DOHH2 (cell line): ENCODE measurements around the gene METTL2B.

Source experiments
- EZH2phosphoT487 ChIP-seq: fragments of 200-600 bp; sonication (generic); IDR thresholded peaks from 2 replicates; pipeline ENCODE4 v1.6.1; 2017; ENCODE audit warnings: borderline replicate concordance, mild to moderate bottlenecking, antibody characterized with exemption, low read length, moderate library complexity, mixed read lengths
- TF ChIP-seq, protein P1 (sequence below): fragments of 200-600 bp; sonication (generic); IDR thresholded peaks from one replicate; pipeline ENCODE4 v1.5.1; 2014; ENCODE audit warnings: antibody characterized with exemption, mild to moderate bottlenecking, low read depth, low read length; ENCODE audit not compliant: poor library complexity, severe bottlenecking

DNA sequence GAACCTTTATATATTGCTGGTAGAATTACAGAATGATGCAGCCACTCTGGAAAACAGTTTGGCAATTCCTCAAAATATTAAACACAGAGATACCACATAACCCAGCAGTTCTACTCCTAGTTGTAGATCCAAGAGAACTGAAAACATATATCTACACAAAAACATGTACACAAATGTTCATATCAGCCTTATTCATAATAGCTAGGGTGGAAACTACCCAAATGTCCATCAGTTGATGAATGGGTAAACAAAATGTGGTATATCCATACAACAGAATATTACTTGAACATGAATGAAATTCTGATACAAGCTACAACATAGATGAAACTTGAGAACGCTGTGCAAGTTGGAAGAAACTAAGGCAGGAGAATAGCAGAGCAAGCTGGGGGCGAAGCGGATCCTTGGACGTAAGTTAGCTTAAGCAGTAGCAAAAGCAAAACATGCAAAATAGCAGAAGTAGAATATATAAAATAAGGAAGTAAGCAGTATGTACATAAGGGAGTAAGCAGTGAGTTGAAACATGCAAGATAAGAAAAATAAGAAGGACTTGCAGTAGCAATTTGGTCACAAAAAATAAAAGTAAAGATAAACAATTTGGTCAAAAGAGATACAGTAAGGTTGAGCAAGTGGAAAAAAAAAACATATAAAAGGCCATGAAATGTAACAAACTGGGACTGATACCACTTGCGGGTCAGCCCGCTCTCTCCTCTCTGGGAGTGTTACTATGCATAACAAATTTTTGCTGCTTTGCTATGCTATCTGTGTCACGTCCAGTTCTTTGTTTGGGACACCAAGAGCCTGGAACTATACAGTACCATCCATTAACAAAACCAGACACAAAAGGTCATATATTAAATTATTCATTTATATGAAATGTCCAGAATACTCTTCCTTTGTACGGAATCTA lies 38.9 kb upstream of the METTL2B start:
- TF ChIP-seq, protein P1, sequence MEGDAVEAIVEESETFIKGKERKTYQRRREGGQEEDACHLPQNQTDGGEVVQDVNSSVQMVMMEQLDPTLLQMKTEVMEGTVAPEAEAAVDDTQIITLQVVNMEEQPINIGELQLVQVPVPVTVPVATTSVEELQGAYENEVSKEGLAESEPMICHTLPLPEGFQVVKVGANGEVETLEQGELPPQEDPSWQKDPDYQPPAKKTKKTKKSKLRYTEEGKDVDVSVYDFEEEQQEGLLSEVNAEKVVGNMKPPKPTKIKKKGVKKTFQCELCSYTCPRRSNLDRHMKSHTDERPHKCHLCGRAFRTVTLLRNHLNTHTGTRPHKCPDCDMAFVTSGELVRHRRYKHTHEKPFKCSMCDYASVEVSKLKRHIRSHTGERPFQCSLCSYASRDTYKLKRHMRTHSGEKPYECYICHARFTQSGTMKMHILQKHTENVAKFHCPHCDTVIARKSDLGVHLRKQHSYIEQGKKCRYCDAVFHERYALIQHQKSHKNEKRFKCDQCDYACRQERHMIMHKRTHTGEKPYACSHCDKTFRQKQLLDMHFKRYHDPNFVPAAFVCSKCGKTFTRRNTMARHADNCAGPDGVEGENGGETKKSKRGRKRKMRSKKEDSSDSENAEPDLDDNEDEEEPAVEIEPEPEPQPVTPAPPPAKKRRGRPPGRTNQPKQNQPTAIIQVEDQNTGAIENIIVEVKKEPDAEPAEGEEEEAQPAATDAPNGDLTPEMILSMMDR, result no peak
- TF ChIP-seq EZH2phosphoT487, result no peak
